NOMO-1 (cell line): ENCODE data around the gene SEMA3G.

ENCODE experiments used
- DNase-seq, 2 experiments: peaks; one replicate each; lab custom pipeline; 2025; ENCODE audit not compliant: unreplicated experiment in 2 of 2; lab: John Stamatoyannopoulos, UW

Gene SEMA3G

GRCh38 chr3:52444860-52445793 lies at the start of gene SEMA3G:
Gene SEMA3G (minus strand): TSS chr3:52445103. CDS start chr3:52445027, 76 bp downstream.
- DNase-seq = peak; percentile 75 to 84

GRCh38 chr3:52494445-52494844 lies 49.5 kb upstream of the SEMA3G start:
- DNase-seq = no peak

DNA sequence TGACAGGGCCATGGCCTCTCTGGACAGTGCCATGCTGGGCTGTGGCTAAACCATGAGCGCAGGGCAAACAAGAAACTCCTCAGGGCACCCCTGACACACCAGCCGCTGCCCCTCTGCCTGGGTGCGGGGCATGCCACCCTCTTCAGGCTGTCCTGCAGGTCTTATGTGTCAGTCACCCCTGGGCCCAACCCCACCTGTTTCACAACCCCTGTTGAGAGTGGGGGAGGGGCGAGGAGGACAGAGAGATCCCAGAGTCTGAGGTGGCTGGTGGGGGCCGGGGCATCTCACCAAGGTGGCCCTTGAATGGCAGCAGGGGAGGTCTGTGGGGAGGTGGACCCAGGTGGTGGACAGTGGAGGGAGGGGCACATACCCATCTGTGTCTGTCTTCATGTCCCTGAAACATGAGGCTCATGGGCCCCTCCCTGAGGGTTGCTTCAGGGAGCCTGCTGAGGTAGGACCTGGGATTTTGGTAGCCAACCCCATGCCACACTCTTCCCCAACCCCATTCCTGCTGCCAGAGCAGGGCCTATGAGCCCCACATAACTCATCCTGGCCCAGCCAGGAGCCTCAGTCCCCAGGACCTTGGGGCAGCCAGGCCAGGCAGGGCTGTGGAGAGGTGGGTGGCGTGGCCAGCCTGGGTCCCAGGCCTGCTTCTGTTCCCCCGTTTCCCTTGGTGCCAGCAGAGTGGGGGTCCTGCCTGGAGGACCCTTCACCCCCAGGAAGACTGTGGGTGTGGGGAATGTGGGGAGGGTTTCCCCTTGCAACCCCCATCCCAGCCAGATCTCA lies 48.5 kb upstream of the SEMA3G start:
- no peak for DNase-seq

- no peak for DNase-seq
Measured at GRCh38 chr3:52492059-52492458, 47.2 kb upstream of the SEMA3G start.

- DNase-seq = no peak
Measured at GRCh38 chr3:52490939-52491526, 46.1 kb upstream of the SEMA3G start.

GRCh38 chr3:52490035-52490938 lies 45.4 kb upstream of the SEMA3G start:
- no peak for DNase-seq

GRCh38 chr3:52489453-52489852 lies 44.5 kb upstream of the SEMA3G start:
- no peak for DNase-seq

GRCh38 chr3:52488746-52489145 lies 43.8 kb upstream of the SEMA3G start:
- no peak for DNase-seq

- DNase-seq = no peak
Measured at GRCh38 chr3:52487788-52488691, 43.1 kb upstream of the SEMA3G start.

GRCh38 chr3:52487050-52487787 lies 42.3 kb upstream of the SEMA3G start:
- DNase-seq = no peak

DNA sequence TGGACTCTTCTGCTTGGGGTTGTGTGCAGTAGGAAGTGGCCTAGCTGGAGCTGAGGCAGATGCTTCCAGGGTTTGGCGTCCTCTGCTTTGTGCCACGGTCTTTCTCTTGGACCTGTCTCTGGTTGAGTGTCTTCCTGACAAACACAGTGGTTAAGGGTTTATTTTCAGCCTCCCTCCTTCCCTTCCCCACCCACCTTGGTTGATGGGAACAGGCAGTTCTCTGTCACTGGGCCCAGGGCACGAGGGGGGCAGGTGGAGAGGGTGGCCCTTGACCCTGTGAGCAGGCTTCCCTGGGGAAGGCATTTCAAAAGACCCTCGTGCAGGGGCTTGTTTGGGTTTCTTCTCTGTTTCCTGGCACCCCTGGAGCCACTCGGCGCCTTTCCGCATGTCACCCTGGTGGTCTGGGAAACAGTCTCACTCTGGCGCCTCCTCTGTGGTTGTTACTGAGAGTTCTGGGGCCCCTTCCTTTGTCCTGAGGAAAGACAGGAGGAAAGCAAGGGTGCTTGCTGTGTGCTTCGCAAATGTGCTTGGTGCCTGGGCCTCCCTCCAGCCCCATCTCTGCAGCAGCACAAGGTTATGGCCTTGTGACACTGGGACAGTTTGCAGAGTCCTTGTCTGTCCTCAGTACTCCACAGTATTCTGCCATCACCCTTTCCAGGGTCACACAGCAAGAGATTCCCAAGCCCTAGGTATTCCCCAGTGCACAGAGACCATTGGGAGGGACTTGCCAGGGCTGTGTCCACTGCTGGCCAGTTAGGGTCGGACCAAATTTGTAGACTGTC lies 40.0 kb upstream of the SEMA3G start:
- DNase-seq = no peak

GRCh38 chr3:52483577-52484381 lies 38.9 kb upstream of the SEMA3G start:
- no peak for DNase-seq

GRCh38 chr3:52483081-52483480 lies 38.2 kb upstream of the SEMA3G start:
- DNase-seq = no peak

- DNase-seq = no peak
Measured at GRCh38 chr3:52481819-52482521, 37.1 kb upstream of the SEMA3G start.

DNA sequence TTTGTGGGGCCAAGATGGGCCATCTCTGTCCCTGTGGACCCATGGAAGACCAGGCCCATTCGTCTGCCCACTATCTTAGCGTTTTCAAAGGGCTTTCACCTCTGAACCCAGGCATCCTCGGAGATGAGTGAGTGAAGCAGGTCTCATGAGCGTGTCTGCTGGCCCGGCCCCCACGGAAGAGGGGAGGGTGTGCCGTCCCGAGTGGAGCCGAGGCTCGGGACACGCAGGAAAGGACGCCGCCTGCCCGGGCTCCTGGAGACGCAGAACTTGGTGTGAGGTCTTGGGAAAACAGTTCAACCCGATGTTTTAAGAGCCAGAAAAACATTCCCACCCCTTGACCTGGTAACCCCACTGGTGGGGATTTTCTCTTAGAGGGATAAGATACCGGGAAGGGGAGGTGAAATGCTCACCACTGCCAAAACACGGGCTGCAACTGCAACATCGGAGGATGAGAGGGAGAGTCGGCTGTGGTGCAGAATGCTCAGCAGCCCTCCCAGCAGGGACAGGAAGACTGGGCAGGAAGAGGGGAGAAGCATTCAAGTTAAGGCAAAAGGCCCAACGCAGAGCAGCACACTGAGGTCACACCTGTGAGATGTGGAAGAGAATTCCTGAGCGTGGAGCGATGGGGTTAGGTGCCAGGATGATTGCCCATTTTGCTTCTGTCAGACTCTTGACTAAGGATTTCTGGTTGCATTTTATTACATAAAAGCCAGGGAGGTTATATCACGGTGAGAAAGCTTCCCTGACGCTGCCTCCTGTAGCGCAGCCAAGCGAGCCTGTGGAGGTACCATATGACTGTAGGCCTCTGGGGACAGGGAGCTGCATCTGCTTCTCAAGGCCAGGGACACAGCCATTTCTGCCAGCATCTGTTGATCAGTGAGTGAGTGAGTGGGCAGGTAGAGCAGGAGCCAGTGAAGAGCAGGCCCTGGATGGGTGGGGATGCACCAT lies 36.1 kb upstream of the SEMA3G start:
- no peak for DNase-seq
